A673 (cell line): Measurements from ENCODE around the gene HEXD. TPM values are rescaled to one million over a fixed set of nuclear protein-coding genes. Genes with fewer than 3 reads are reported as not detected.

Source experiments
- BruUV-seq: library from RNA; stranded (reverse); fragments of 400-500 nt; replicated peaks from 2 replicates; lab custom pipeline; 2021; lab: Mats Ljungman, UMichigan
- CTCF ChIA-PET: fragments of 300-600 bp; sonication (Branson Sonifier 250); formaldehyde crosslinking; loops from one replicate; lab custom pipeline; 2022; ENCODE audit warnings: antibody characterized with exemption; lab: Charles Lee
- POLR2A ChIA-PET: fragments of 300-600 bp; sonication (Branson Sonifier 250); formaldehyde crosslinking; loops from one replicate; lab custom pipeline; 2022; ENCODE audit warnings: antibody characterized with exemption; ENCODE audit not compliant: low non-redundant PET; lab: Charles Lee
- DNase-seq: peaks from one replicate; pipeline ENCODE4 v3.0.0-alpha.2; 2015; ENCODE audit warnings: low spot score
- H3K27ac ChIP-seq: fragments of 200-600 bp; sonication (generic); 2 replicates; pipeline ENCODE4 v1.5.1; 2016; ENCODE audit warnings: mixed run types, low read depth, mild to moderate bottlenecking, mixed read lengths, antibody characterized with exemption, low read length; ENCODE audit not compliant: poor library complexity, severe bottlenecking
- H3K27me3 ChIP-seq: fragments of 200-600 bp; sonication (generic); replicated peaks from 2 replicates; pipeline ENCODE4 v1.6.1; 2017; ENCODE audit warnings: mixed run types, low read depth, mild to moderate bottlenecking, mixed read lengths, antibody characterized with exemption, low read length; ENCODE audit not compliant: insufficient read depth, poor library complexity
- H3K36me3 ChIP-seq: fragments of 200-600 bp; sonication (generic); 2 replicates; pipeline ENCODE4 v1.6.1; 2016; ENCODE audit warnings: mixed run types, mild to moderate bottlenecking, mixed read lengths, antibody characterized with exemption, low read length; ENCODE audit not compliant: insufficient read depth, poor library complexity, severe bottlenecking
- H3K4me1 ChIP-seq: fragments of 200-600 bp; sonication (generic); 2 replicates; pipeline ENCODE4 v1.6.1; 2017; ENCODE audit warnings: mixed run types, mild to moderate bottlenecking, mixed read lengths, antibody characterized with exemption, low read length; ENCODE audit not compliant: insufficient read depth, poor library complexity, severe bottlenecking
- H3K4me3 ChIP-seq: fragments of 200-600 bp; sonication (generic); 2 replicates; pipeline ENCODE4 v1.5.1; 2016; ENCODE audit warnings: low read depth, mixed run types, mild to moderate bottlenecking, mixed read lengths, low read length; ENCODE audit not compliant: poor library complexity, severe bottlenecking
- H3K9me3 ChIP-seq: fragments of 200-600 bp; sonication (generic); 2 replicates; pipeline ENCODE4 v1.6.1; 2016; ENCODE audit warnings: mixed run types, low read depth, mild to moderate bottlenecking, mixed read lengths, antibody characterized with exemption, low read length; ENCODE audit not compliant: poor library complexity, severe bottlenecking
- EZH2 ChIP-seq: fragments of 200-600 bp; sonication (generic); IDR thresholded peaks from 2 replicates; pipeline ENCODE4 v1.6.1; 2017; ENCODE audit warnings: borderline replicate concordance, low read depth, mild to moderate bottlenecking, mixed read lengths, antibody characterized with exemption, low read length; ENCODE audit not compliant: poor library complexity, severe bottlenecking
- intact Hi-C: fragments of 100-400 bp; cut with micrococcal nuclease; formaldehyde crosslinking; loops from one replicate; pipeline ENCODE4 v1.10.0; 2022; ENCODE audit not compliant: unreplicated experiment
- total RNA-seq: library from RNA; stranded (reverse); gene quantifications from 2 replicates; pipeline ENCODE4 v1.2.3, GENCODE V29; 2021
- TF ChIP-seq, protein P1 (sequence below): fragments of 300-800, 200-600 bp; sonication (generic); conservative IDR thresholded peaks from 2 replicates; pipeline ENCODE4 v1.5.1; 2017; ENCODE audit warnings: low read depth, mild to moderate bottlenecking, antibody characterized with exemption, low read length, moderate library complexity, mixed read lengths

Gene HEXD
- total RNA-seq, 1 experiment from 2014 or later: 20.1 TPM

DNA sequence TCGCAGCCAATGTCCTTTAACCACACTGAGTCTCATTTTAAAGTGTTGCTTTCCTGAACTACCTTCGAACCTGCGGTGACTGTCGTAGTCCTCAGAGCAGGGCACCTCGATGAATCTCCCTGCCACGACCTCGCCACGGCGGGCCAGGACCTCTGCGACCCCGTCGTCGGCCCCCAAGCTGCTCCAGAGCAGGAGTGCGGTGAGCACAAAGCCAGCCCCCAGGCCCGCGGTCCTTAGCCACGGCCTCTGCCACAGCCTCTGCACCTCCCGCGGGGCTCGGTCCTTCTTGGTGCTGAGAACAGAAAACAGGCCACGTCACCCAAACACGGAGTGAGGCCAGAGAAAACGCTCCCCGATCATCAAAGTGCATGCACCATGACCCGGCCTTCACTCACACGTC, 2.8 kb upstream of the HEXD start:
- POLR2A ChIA-PET: no interaction called here
- CTCF ChIA-PET: interaction anchor here (1.1 kb wide), 1 partner anchor 173 kb away, joined by 3 read pairs; no protein-coding TSS in a partner anchor
- no peaks in the 10 kb centered on the region for H3K27me3 ChIP-seq
- intact Hi-C loops: loop anchor here (10.0 kb wide), 1 partner anchor 171 kb away; no protein-coding TSS in a partner anchor
- no peaks in the 10 kb centered on the region for H3K9me3 ChIP-seq
- no peak for TF ChIP-seq EZH2
- TF ChIP-seq, protein P1, sequence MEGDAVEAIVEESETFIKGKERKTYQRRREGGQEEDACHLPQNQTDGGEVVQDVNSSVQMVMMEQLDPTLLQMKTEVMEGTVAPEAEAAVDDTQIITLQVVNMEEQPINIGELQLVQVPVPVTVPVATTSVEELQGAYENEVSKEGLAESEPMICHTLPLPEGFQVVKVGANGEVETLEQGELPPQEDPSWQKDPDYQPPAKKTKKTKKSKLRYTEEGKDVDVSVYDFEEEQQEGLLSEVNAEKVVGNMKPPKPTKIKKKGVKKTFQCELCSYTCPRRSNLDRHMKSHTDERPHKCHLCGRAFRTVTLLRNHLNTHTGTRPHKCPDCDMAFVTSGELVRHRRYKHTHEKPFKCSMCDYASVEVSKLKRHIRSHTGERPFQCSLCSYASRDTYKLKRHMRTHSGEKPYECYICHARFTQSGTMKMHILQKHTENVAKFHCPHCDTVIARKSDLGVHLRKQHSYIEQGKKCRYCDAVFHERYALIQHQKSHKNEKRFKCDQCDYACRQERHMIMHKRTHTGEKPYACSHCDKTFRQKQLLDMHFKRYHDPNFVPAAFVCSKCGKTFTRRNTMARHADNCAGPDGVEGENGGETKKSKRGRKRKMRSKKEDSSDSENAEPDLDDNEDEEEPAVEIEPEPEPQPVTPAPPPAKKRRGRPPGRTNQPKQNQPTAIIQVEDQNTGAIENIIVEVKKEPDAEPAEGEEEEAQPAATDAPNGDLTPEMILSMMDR: no peak
- no peak overlapping the region for H3K27ac ChIP-seq
- H3K36me3 ChIP-seq: peaks cover 2% of the 10 kb centered on the region
- peaks cover 8% of the 10 kb centered on the region for H3K4me1 ChIP-seq
- no peak for DNase-seq
- BruUV-seq: no TSS peak
- H3K4me3 ChIP-seq: no peak overlapping the region

DNA sequence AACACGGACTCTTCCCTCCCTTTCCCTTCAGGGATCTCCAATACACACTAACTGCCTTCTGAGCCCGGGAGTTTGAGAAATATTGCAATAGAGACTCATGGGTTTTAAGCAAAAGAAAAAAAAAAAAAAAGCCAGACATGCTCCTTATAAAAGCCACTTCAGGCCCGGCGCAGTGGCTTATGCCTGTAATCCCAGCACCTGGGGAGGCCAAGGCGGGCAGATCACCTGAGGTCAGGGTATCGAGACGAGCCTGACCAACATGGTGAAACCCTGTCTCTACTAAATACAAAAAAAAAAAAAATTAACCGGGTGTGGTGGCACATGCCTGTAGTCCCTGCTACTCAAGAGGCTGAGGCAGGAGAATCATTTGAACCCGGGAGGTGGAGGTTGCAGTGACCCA, 2.4 kb upstream of the HEXD start:
- TF ChIP-seq, protein P1: no peak
- TF ChIP-seq EZH2: no peak
- DNase-seq: no peak
- H3K9me3 ChIP-seq: no peaks in the 10 kb centered on the region
- ChIA-PET CTCF (no interaction called here), POLR2A (no interaction called here)
- no peaks in the 10 kb centered on the region for H3K27me3 ChIP-seq
- H3K27ac ChIP-seq: no peak overlapping the region
- H3K36me3 ChIP-seq: peaks cover 2% of the 10 kb centered on the region
- intact Hi-C loops: loop anchor here (10.0 kb wide), 1 partner anchor 171 kb away; no protein-coding TSS in a partner anchor
- peaks cover 8% of the 10 kb centered on the region for H3K4me1 ChIP-seq
- no TSS peak for BruUV-seq
- H3K4me3 ChIP-seq: no peak overlapping the region

DNA sequence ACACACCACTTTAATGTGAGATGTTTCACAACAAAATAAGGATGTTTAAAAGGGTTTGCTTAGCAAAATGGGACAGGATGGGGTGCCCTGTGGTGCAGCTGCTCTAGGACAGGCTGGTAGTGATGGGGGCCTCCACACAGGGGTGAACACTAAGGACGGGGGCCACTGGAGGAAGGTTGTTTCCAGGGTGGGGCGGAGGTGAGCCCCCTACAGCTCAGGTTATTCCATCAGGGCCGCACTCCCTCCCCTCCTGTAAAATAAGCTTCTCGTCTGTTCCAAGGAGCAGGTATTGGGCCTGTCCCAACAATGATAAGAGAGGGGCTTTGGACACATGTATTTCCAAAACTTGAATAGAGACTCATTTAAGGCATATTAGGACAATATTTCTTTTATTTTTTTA, 1.9 kb upstream of the HEXD start:
- intact Hi-C loops: loop anchor here (10.0 kb wide), 1 partner anchor 171 kb away; no protein-coding TSS in a partner anchor
- Histone ChIP-seq H3K4me3 (no peak overlapping the region), H3K27ac (no peak overlapping the region), H3K9me3 (no peaks in the 10 kb centered on the region), H3K36me3 (peaks cover 2% of the 10 kb centered on the region), H3K4me1 (peaks cover 8% of the 10 kb centered on the region), H3K27me3 (no peaks in the 10 kb centered on the region)
- no peak for DNase-seq
- ChIA-PET CTCF (no interaction called here), POLR2A (no interaction called here)
- BruUV-seq: no TSS peak
- TF ChIP-seq EZH2: no peak
- TF ChIP-seq, protein P1: no peak
